Neural cell (in vitro differentiated cells): ENCODE measurements around the gene RDH13. TPM values are rescaled to one million over a fixed set of nuclear protein-coding genes. Genes with fewer than 3 reads are reported as not detected.

Experiments used
- H2AFZ ChIP-seq: fragments of 200-600, 300-800 bp; sonication (generic), shearing (Covaris generic); 2 replicates; pipeline ENCODE4 v1.6.0; 2014; ENCODE audit warnings: low read depth, mild to moderate bottlenecking, antibody characterized with exemption, low read length, moderate library complexity
- H3F3A ChIP-seq: fragments of 200-600 bp; shearing (Covaris generic); 2 replicates; pipeline ENCODE4 v1.6.1; 2016; ENCODE audit warnings: mild to moderate bottlenecking, moderate library complexity, mixed read lengths, antibody characterized with exemption, low read length; ENCODE audit not compliant: insufficient read depth, poor library complexity, severe bottlenecking
- H3K27ac ChIP-seq: fragments of 200-600, 300-800 bp; sonication (generic), shearing (Covaris generic); 2 replicates; pipeline ENCODE4 v1.5.1; 2014; ENCODE audit warnings: mild to moderate bottlenecking, low read length, moderate library complexity
- H3K27me3 ChIP-seq: fragments of 300-800, 200-600 bp; sonication (generic), shearing (Covaris generic); 2 replicates; pipeline ENCODE4 v1.6.0; 2014; ENCODE audit warnings: mild to moderate bottlenecking, low read depth, low read length, moderate library complexity; ENCODE audit not compliant: insufficient read depth
- H3K36me3 ChIP-seq: fragments of 300-800, 200-600 bp; sonication (generic), shearing (Covaris generic); 2 replicates; pipeline ENCODE4 v1.5.1; 2014; ENCODE audit warnings: mild to moderate bottlenecking, antibody characterized with exemption, low read length, moderate library complexity; ENCODE audit not compliant: insufficient read depth
- H3K4me2 ChIP-seq: fragments of 300-800, 200-600 bp; sonication (generic), shearing (Covaris generic); 2 replicates; pipeline ENCODE4 v1.6.0; 2014; ENCODE audit warnings: mild to moderate bottlenecking, low read length
- H3K4me3 ChIP-seq: fragments of 300-800, 200-600 bp; sonication (generic), shearing (Covaris generic); 2 replicates; pipeline ENCODE4 v1.5.1; 2014; ENCODE audit warnings: mild to moderate bottlenecking, low read length, moderate library complexity
- H3K79me2 ChIP-seq: fragments of 200-600 bp; shearing (Covaris generic); replicated peaks from 2 replicates; pipeline ENCODE4 v1.6.0; 2014; ENCODE audit warnings: mild to moderate bottlenecking, low read length, moderate library complexity; ENCODE audit not compliant: insufficient read depth
- H3K9ac ChIP-seq: fragments of 300-800, 200-600 bp; sonication (generic), shearing (Covaris generic); 2 replicates; pipeline ENCODE4 v1.6.1; 2016; ENCODE audit warnings: mild to moderate bottlenecking, low read length, mixed read lengths
- H3K9me2 ChIP-seq: fragments of 200-600 bp; shearing (Covaris generic); 2 replicates; pipeline ENCODE4 v1.6.1; 2016; ENCODE audit warnings: mild to moderate bottlenecking, low read length, mixed read lengths; ENCODE audit not compliant: insufficient read depth
- H3K9me3 ChIP-seq: fragments of 200-600, 300-800 bp; sonication (generic), shearing (Covaris generic); 2 replicates; pipeline ENCODE4 v1.6.1; 2016; ENCODE audit warnings: mild to moderate bottlenecking, mixed run types, low read length, moderate library complexity, mixed read lengths
- H4K20me1 ChIP-seq: fragments of 200-600 bp; shearing (Covaris generic); 2 replicates; pipeline ENCODE4 v1.6.1; 2016; ENCODE audit warnings: mild to moderate bottlenecking, mixed run types; ENCODE audit not compliant: insufficient read depth
- EP300 ChIP-seq: fragments of 450-650 bp; conservative IDR thresholded peaks from 2 replicates; pipeline ENCODE4 v1.6.1; 2014; ENCODE audit warnings: antibody characterized with exemption, mild to moderate bottlenecking, moderate library complexity; ENCODE audit not compliant: poor library complexity, severe bottlenecking
- EZH2 ChIP-seq: fragments of 200-600, 300-800 bp; shearing (Covaris generic), sonication (generic); IDR thresholded peaks from 2 replicates; pipeline ENCODE4 v1.6.1; 2014; ENCODE audit warnings: antibody characterized with exemption, low read length, borderline replicate concordance, mild to moderate bottlenecking; ENCODE audit not compliant: insufficient read depth, poor library complexity, severe bottlenecking
- MXI1 ChIP-seq: fragments of 450-650 bp; conservative IDR thresholded peaks from 2 replicates; pipeline ENCODE4 v1.6.1; 2014; ENCODE audit warnings: antibody characterized with exemption, mild to moderate bottlenecking; ENCODE audit not compliant: poor library complexity, severe bottlenecking
- POLR2AphosphoS5 ChIP-seq: IDR thresholded peaks from 2 replicates; pipeline ENCODE4 v1.6.1; 2012
- RAD21 ChIP-seq: fragments of 450-650 bp; conservative IDR thresholded peaks from 2 replicates; pipeline ENCODE4 v1.6.1; 2014; ENCODE audit warnings: antibody characterized with exemption, mild to moderate bottlenecking, moderate library complexity
- SMC3 ChIP-seq: fragments of 450-650 bp; conservative IDR thresholded peaks from 2 replicates; pipeline ENCODE4 v1.6.1; 2014; ENCODE audit warnings: antibody characterized with exemption, mild to moderate bottlenecking, moderate library complexity; ENCODE audit not compliant: poor library complexity
- TAF1 ChIP-seq: IDR thresholded peaks from 2 replicates; pipeline ENCODE4 v1.6.1; 2012; ENCODE audit warnings: low read depth
- polyA plus RNA-seq: library from polyadenylated mRNA; depleted of rRNA; stranded (reverse); fragments of >200 nt; gene quantifications from 2 replicates; pipeline ENCODE4 v1.2.3, GENCODE V29; 2014
- TF ChIP-seq, protein P1 (sequence below): IDR thresholded peaks from 2 replicates; pipeline ENCODE4 v1.6.1; 2012; ENCODE audit warnings: borderline replicate concordance
- TF ChIP-seq, protein P2 (sequence below): fragments of 450-650 bp; IDR thresholded peaks from 2 replicates; pipeline ENCODE4 v1.5.1; 2014; ENCODE audit warnings: antibody characterized with exemption, mild to moderate bottlenecking, moderate library complexity; ENCODE audit not compliant: poor library complexity, severe bottlenecking

Gene RDH13
- polyA plus RNA-seq, 1 donor from 2014 or later = 9.8 TPM

DNA sequence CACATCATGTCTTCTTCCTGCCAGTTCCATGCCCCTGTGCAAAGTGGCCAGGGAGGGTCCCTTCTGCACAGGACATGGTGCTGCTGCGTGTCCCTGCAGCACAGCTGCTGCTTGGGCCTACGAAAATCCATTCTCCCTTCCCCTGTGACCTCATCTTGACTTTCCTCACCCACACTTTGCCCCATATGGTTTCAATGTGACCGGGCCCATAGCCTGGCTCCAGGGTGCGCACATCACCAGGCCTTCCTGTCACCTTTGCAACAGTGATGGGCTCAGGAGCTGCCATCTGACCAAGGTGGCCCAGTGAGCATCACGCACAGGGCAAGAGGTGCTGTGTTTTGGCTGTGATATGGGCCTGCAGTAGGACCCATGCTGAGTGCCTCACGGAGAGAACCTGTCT is 43.6 kb upstream of the RDH13 start:
- TF ChIP-seq TAF1 (no peak), EP300 (no peak), MXI1 (no peak), SMC3 (no peak), RAD21 (no peak), EZH2 (no peak), POLR2AphosphoS5 (no peak)
- TF ChIP-seq, protein P1, sequence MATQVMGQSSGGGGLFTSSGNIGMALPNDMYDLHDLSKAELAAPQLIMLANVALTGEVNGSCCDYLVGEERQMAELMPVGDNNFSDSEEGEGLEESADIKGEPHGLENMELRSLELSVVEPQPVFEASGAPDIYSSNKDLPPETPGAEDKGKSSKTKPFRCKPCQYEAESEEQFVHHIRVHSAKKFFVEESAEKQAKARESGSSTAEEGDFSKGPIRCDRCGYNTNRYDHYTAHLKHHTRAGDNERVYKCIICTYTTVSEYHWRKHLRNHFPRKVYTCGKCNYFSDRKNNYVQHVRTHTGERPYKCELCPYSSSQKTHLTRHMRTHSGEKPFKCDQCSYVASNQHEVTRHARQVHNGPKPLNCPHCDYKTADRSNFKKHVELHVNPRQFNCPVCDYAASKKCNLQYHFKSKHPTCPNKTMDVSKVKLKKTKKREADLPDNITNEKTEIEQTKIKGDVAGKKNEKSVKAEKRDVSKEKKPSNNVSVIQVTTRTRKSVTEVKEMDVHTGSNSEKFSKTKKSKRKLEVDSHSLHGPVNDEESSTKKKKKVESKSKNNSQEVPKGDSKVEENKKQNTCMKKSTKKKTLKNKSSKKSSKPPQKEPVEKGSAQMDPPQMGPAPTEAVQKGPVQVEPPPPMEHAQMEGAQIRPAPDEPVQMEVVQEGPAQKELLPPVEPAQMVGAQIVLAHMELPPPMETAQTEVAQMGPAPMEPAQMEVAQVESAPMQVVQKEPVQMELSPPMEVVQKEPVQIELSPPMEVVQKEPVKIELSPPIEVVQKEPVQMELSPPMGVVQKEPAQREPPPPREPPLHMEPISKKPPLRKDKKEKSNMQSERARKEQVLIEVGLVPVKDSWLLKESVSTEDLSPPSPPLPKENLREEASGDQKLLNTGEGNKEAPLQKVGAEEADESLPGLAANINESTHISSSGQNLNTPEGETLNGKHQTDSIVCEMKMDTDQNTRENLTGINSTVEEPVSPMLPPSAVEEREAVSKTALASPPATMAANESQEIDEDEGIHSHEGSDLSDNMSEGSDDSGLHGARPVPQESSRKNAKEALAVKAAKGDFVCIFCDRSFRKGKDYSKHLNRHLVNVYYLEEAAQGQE = no peak
- TF ChIP-seq, protein P2, sequence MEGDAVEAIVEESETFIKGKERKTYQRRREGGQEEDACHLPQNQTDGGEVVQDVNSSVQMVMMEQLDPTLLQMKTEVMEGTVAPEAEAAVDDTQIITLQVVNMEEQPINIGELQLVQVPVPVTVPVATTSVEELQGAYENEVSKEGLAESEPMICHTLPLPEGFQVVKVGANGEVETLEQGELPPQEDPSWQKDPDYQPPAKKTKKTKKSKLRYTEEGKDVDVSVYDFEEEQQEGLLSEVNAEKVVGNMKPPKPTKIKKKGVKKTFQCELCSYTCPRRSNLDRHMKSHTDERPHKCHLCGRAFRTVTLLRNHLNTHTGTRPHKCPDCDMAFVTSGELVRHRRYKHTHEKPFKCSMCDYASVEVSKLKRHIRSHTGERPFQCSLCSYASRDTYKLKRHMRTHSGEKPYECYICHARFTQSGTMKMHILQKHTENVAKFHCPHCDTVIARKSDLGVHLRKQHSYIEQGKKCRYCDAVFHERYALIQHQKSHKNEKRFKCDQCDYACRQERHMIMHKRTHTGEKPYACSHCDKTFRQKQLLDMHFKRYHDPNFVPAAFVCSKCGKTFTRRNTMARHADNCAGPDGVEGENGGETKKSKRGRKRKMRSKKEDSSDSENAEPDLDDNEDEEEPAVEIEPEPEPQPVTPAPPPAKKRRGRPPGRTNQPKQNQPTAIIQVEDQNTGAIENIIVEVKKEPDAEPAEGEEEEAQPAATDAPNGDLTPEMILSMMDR = no peak
- no peaks in the 10 kb centered on the region for H3K27me3 ChIP-seq
- no peaks in the 10 kb centered on the region for H4K20me1 ChIP-seq
- H3K9me2 ChIP-seq = no peaks in the 10 kb centered on the region
- H3K9me3 ChIP-seq = peaks cover 8% of the 10 kb centered on the region
- no peak overlapping the region for H3K27ac ChIP-seq
- H3K79me2 ChIP-seq = no peaks in the 10 kb centered on the region
- no peak overlapping the region for H2AFZ ChIP-seq
- H3K36me3 ChIP-seq = no peaks in the 10 kb centered on the region
- no peak overlapping the region for H3K4me3 ChIP-seq
- H3K9ac ChIP-seq = no peak overlapping the region
- no peak overlapping the region for H3K4me2 ChIP-seq
- H3F3A ChIP-seq = no peaks in the 10 kb centered on the region

DNA sequence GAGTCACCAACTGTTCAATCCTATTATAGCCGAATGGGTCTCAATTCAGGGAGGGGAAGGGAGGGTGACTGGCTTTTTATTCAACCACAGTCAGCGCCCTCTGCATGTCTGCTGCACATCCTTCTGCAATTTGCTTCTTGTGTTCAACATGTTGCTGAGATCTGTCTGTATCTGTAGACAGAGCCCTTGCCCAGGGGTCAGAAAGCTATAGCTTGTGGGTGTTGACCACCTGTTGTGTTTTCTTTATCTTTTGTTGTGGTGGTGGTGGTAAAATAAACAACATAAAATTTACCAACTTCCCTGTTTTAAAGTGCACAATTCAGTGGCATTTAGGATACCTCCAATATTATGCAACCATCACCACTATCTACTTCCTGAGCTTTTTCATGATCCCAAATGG is 42.3 kb upstream of the RDH13 start:
- no peak for TF ChIP-seq TAF1
- no peak for TF ChIP-seq SMC3
- no peak for TF ChIP-seq EP300
- TF ChIP-seq EZH2 = no peak
- TF ChIP-seq, protein P1 = no peak
- TF ChIP-seq POLR2AphosphoS5 = no peak
- TF ChIP-seq RAD21 = no peak
- TF ChIP-seq MXI1 = no peak
- TF ChIP-seq, protein P2 = no peak

More for the DNA sequence above, 42.3 kb upstream of the RDH13 start:
- Histone ChIP-seq H3K79me2 (no peaks in the 10 kb centered on the region), H2AFZ (no peak overlapping the region), H3K4me3 (no peak overlapping the region), H3K9ac (no peak overlapping the region), H3K36me3 (no peaks in the 10 kb centered on the region), H4K20me1 (no peaks in the 10 kb centered on the region), H3F3A (no peaks in the 10 kb centered on the region), H3K27ac (no peak overlapping the region), H3K9me3 (peaks cover 8% of the 10 kb centered on the region), H3K27me3 (no peaks in the 10 kb centered on the region), H3K9me2 (no peaks in the 10 kb centered on the region), H3K4me2 (no peak overlapping the region)
